Ramos (cell line): Measurements from ENCODE around the gene SYK.

Experiments used
- in situ Hi-C: fragments of 300-500 bp; cut with MboI; formaldehyde crosslinking; loops from one replicate; pipeline ENCODE4 v1.14.3; 2022; ENCODE audit warnings: low sequenced_read_pairs; ENCODE audit not compliant: unreplicated experiment

SYK gene

DNA sequence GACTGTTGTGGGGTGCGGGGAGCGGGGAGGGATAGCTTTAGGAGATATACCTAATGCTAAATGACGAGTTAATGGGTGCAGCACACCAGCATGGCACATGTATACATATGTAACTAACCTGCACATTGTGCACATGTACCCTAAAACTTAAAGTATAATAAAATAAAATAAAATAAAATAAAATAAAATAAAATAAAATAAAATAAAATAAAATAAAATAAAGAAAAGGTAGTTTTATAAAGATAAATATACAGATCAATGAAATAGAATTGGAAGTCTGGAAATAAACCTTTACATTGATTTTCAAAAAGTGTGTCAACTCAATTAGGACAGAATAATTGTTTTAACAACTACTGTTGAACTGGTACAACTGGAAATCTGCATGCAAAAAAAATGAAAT, 8.6 kb upstream of the SYK start:
- in situ Hi-C loops: loop anchor here (25.0 kb wide), 1 partner anchor 1356 kb away; no protein-coding TSS in a partner anchor

DNA sequence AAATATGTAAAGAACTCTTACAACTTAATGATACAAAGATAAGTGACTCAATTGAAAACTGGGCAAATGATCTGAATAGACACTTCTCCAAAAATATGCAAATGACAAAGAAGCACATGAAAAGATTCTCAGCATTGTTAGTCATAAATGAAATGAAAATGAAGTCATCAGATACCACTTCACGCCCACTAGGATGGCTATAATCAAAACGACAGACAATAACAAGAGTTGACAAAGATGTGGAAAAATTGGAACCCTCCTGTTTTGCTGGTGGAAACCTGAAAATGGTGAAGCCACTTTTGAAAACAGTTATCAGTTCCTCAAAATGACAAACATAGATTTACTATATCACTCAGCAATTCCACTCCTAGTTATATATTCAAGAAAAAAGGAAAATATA, 7.9 kb upstream of the SYK start:
- in situ Hi-C loops: loop anchor here (25.0 kb wide), 1 partner anchor 1356 kb away; no protein-coding TSS in a partner anchor

DNA sequence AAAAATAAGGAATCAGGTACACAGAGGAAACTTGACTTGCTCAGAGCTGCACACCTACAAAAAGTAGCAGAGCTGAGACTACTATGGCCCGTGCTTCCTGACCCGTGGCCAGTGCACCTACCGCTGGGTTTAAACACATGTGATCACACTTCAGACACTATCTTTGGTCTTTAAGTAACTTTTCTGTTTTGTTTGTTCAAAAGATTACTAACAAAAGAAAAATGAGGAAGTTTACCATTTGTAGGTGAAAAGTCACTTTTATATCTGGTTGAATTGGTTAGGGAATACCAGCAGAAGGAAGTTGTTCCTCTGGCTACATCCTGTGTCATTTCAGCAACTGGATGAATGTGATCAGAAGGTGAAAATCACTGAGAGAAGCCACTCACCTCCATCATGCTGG, 6.5 kb upstream of the SYK start:
- in situ Hi-C loops: loop anchor here (25.0 kb wide), 1 partner anchor 1358 kb away; no protein-coding TSS in a partner anchor

DNA sequence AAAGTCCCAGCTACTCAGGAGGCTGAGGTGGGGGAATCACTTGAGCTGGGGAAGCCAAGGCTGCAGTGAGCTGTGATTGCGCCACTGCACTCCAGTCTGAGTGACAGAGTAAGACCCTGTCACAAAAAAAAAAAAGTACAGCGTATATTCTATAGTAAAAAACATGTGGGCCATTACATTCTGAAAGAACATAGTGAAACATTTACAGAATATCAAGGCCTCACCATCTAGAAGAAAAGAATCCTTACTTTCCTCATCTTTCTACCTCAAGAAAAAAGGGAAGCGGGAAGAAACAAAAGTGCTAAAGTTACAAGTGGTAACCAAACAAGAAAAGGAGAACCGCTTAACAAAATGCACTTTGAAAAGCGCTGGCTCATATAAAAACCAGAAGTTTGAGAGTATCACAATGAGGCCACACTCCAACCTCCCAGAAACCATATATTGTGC, 5.7 kb upstream of the SYK start:
- in situ Hi-C loops: loop anchor here (25.0 kb wide), 1 partner anchor 1359 kb away; no protein-coding TSS in a partner anchor

DNA sequence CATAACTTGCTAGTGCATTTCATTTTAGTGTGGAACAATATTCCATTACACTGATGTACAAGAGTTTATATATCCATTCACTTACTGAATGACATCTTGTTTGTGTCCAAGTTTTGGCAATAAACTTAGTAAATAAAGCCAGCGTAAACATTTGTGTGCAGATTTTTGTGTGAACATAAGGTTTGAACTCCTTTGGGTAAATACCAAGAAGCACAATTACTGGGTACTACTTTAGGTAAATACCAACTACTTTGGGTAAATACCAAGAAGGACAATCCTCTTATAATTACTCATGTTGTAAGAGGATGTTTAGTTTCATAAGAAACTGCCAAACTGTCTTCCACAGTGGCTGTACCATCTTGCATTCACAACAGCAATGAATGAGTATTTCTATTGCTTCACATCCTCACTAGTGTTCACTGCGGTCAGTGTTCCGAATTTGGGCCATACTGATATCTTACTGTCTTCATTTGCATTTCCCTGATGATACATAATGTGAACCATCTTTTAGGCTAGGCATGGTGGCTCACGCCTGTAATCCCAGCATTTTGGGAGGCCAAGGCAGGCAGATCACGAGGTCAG, 2.3 kb upstream of the SYK start:
- in situ Hi-C loops: loop anchor here (25.0 kb wide), 1 partner anchor 1362 kb away; no protein-coding TSS in a partner anchor

DNA sequence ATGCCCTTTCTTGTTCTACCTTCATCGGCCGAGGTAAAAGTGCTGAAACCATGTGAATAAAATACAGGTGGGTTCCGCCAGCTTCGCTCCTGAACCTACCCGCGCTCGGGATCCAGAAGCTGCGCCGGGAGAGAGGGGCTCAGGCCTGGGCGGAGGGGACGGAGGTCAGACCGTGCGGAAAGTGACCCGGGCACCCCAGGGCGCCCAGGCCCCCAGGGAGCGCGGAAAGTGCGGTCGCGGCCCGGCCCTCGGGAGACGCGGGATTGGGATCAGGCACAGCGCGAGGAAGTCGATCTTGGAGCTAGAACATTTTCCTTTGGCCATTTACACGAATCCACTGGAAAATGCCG, 329 bp downstream of the SYK start:
- in situ Hi-C loops: loop anchor here (25.0 kb wide), 2 partner anchors 1490 to 1935 kb away; partner anchors contain the start of genes CKS2 and SECISBP2

DNA sequence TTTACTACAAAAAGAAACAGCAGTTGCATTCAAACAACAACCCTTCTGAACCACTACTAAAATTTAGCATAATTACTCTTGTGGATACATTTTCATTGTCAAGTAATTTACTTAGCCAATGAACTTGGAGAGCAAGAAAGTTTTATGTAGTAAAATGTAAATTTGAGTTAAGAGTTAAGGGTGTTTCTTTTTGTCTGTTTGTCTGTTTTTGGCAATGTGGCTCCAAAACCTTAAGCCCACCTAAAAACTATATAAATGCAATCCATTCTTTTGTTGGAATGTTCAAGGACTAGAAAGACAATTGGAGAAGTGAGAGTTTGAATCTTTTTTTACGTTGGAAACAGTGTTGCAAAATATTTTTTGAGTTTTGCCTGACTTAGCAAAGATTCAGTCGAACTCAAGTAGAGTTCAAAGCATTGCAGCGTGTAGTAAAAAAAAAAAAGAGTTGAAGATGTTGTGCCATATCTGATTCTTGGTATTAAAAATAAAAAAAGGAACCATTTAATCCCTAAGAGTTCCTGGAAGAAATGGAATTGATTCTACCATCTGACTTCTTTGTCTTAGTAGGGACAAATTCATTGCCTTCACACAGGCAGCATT, 867 bp downstream of the SYK start:
- in situ Hi-C loops: loop anchor here (25.0 kb wide), 2 partner anchors 1490 to 1935 kb away; partner anchors contain the start of genes CKS2 and SECISBP2

DNA sequence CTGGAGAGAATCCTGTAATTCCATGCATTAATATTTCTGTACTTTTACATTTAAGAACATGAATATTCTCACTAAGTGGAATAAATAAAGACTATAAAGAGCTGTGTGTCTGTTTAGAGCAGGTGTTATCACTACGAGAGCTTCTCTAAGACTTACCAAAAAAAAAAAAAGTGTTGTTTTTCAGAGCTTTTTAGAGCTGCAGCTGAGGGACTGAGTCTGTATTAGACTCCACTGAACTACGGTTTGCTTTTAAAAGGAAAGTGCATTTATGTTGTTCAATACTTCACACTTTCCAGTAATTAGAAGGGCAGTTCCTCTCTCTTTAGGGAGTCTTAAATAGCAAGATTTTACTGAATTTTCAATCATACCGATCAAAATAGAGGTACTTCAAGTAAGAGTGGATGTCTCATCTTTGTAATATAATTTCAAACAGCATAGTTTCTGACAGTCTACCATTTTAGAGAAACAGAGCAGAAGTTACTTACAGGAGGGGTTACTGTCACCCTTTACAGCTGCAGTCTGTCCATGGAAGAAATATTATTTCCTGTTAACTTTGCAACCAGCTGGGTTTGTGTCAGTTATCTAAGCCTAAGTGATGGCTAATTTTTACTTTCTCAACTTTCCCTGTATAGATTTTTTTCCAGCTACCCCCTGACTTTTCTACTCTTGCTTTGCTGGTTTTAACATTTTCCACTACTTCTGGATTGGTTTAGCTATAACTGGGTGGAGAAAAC, 2.4 kb downstream of the SYK start:
- in situ Hi-C loops: loop anchor here (25.0 kb wide), 2 partner anchors 1492 to 1933 kb away; partner anchors contain the start of genes CKS2 and SECISBP2

DNA sequence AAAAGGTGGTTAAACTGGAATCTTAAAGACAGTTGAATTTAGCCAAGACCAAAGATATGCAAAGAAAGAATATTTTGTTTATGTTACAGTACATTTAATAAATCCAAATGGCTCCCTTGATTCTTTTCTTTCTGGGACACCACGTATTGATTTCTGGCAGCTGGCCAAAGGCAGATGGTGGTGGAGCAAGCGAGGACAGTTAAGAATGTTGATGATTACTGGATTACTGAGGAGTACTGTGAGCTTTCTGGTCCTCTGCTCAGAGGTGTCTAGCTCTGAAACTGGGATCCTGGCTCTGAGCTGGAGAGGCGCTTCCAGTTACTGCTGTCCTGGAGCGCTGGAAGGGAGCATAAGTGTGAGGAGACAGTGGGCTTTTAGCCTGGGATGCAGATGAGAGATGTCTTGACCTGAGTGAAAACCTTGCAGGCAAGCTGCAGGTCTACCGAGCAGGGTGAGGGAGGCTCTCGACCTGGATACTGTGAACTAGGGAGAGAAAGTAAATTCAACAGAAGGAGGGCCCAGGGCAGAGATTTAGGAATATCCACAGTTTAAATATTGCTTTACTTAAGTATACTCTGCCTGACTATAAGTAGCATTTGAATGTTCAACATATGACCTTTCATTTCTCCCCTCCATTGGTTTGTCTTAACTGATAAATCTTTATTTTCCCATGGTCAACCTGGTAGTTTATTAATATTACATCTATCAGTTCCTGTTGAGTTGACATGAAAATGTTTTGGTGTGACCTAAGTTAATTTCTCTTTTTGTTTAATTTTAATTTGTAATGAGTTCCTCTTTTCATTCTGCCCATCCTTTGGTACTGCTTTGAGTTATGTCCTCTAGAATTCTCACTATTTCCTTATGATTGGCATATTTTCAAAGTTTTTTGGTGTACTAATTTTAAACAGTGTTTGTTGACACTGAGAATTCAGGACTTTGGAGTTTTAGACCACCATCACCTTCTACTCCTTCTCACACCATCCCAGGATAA, 3.7 kb downstream of the SYK start:
- in situ Hi-C loops: loop anchor here (25.0 kb wide), 2 partner anchors 1493 to 1932 kb away; partner anchors contain the start of genes CKS2 and SECISBP2

DNA sequence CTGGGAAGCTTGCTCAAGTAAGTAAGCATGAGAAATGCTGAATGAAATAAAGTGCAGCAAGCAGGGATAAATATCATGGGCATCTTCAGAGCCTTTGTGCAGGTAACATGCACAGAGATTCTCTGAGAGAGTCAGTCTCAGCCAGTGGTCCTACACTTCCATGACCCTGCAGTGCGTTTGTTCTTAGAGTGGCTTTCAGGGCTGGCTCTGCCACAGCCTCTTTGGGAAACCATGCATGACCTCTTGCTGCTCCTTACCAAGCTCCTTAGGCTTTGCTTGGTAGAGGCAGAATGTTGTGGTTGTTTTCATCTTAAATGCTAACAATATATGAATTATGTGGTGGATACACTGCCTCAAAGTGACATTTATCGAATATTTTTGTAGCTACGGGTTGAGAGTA, 5.4 kb downstream of the SYK start:
- in situ Hi-C loops: loop anchor here (25.0 kb wide), 2 partner anchors 1495 to 1930 kb away; partner anchors contain the start of genes CKS2 and SECISBP2

DNA sequence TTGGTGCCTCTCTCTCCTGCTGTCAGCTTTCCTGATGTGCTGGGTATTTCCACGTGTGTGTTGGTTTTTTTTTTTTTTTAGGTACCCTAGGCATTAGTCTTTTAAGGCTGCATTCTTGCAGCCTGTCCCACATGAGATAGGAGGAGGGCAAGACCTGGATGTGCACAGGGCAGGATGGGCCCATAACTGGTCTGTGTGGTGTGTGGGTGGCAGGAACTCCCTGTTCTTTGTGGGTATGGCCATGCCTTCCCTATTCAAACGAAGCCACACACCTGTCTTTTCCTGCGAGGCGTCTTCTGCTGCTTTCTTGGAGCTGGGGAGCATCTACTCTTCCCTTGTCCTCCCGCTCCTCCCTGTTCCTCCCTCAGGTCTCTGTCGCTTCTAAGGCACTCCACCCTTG, 6.8 kb downstream of the SYK start:
- in situ Hi-C loops: loop anchor here (25.0 kb wide), 2 partner anchors 1496 to 1929 kb away; partner anchors contain the start of genes CKS2 and SECISBP2

DNA sequence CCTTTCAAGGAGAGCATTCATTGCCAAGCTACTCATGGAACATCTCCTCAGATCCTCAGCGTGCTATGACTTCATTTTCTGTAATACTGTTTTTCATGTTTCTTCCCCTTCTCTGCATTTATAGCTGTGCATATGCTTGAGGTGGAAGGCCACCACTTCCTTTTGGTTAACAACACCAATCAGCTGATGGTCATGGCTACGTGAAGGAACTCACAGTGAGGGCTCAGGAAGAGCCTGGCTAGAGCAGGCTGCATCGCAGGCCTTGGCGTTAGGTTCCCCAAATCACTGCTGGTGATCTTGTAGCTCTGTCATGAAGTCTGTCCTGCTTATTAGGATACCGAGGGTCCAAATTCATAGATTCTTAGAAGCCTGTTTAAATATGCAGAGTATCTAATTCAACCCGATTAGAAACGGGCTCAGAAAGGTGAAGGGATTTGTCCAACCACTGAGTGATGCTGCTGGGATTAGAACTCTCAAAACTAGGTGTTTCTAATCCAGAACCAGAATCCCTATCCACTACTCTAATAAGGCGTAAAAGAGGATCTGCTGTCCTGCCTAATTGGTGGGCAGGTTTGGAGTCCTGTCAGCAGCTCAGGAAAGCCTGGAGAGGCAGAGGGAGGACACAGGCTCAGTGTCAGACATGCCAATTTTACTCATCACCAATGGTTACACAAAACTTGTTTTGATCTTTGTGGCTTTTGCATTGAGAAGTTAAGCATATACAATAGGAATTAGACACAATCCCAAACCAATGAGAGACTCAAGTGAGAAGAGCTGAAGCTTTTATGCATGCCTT, 7.5 kb downstream of the SYK start:
- in situ Hi-C loops: loop anchor here (25.0 kb wide), 2 partner anchors 1497 to 1928 kb away; partner anchors contain the start of genes CKS2 and SECISBP2

DNA sequence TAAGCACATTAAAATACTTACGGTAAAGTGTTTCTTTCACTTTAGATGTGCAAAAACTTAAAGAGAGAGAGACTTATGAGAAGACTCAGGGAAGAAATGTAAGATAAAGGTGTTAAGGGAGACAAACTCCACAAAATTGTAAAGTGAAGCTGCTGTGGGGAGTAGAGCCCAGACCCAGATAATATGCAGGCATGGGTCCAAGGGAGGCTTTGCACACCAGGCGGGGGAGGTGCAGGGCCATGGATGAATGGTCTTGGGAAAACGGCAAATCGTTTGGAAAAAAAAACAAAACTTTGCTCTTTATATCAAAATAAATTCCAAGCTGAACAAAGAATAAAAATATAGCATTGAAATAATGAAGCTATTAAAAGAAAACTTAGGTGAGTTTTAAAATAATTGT, 9.1 kb downstream of the SYK start:
- in situ Hi-C loops: loop anchor here (25.0 kb wide), 2 partner anchors 1498 to 1927 kb away; partner anchors contain the start of genes CKS2 and SECISBP2

DNA sequence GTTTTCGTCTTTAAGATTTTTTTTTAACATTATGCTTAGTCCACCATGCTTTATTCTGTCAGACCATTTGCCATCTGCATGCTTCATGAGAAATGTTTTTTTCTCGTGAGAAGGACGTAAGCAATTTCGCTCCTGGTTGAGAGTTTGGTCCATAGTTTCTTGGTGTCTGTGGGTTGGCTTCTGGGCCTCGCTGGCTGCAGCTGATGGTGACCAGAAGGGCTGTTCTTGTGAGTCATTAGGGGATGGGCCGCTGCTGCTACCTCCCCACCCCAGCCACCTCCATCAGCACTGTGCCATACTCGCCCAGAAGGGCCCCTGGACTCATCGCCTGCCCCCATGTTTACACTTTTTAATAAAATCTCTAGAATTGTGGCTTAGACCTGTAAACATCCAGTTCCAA, 11.4 kb downstream of the SYK start:
- in situ Hi-C loops: loop anchor here (25.0 kb wide), 2 partner anchors 1501 to 1924 kb away; partner anchors contain the start of genes CKS2 and SECISBP2

DNA sequence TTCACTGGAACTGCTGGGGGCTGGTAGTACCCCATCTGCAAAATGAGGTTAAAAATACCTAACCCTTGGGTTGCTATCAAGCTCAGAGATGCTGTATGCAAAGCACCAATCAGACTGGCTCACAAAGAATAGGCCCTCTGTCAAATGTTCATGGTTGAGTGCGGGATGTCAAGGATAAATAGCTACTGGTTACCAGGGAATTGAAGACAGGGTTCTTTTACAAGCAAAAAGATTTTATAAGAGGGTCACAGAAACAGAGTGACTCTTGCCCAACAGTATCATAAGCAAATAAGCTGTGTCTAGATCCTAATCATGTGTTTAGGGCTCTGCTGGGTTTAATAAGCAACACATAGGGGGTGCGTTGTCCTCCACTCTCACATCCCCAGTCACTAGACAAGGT, 11.9 kb downstream of the SYK start:
- in situ Hi-C loops: loop anchor here (25.0 kb wide), 2 partner anchors 1501 to 1924 kb away; partner anchors contain the start of genes CKS2 and SECISBP2

DNA sequence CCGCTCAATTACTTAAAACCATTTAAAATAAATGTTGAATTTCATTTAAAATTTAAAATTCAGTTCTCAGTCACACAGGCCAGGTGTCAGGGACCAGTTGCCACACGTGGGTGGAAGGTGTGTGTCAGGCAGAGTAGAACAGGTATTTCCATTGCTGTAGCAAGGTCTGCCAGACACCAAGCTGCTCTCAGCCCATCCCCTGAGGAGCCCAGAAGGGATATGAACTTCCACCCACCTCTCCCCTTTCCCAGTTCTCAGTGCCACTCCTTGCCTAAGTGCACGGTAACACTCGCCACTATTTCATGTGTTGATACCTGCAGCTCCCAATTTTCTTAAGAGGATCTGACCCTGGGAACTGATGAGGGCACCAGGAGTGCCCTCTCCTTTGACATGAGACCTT, 12.7 kb downstream of the SYK start:
- in situ Hi-C loops: loop anchor here (25.0 kb wide), 2 partner anchors 1502 to 1923 kb away; partner anchors contain the start of genes CKS2 and SECISBP2

DNA sequence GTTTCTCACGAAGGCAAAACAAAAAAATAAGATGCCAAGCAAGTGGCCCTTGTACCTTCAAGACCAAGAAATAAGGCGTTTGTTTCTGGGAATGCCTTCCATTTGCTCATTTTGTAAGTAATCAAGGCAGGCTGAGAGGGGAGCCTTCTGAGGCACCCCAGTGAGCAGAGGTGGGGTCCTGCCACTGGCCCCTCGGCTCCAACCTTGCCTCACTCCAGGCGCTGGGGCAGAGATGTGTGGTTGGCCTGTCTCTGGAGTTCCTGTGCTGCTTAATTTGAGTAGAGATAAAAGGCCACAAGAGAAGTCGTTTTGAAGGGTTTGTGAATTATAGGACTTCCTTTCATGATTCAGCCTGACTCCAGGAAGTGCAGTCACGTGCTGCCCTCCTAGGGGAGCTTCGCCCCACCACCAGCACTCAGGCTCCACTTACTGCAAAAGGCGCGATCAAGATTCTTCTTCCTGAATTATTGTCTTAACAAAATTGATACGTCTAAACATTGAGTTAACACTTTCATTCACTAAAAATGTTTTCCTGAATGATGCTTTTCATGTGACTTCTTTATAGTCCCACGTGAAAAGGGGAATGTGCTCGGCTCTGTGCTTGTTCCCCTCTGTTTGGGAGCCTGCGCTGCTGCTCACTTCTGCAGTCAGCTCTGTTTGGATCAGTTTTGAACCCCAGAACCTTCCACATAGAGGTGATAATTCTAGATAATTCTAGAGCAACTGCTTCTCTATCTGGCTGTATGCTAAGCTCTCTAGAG, 13.7 kb downstream of the SYK start:
- in situ Hi-C loops: loop anchor here (25.0 kb wide), 2 partner anchors 1503 to 1922 kb away; partner anchors contain the start of genes CKS2 and SECISBP2
